Measurements from ENCODE around the gene GPR183.

The GPR183 gene

DNA sequence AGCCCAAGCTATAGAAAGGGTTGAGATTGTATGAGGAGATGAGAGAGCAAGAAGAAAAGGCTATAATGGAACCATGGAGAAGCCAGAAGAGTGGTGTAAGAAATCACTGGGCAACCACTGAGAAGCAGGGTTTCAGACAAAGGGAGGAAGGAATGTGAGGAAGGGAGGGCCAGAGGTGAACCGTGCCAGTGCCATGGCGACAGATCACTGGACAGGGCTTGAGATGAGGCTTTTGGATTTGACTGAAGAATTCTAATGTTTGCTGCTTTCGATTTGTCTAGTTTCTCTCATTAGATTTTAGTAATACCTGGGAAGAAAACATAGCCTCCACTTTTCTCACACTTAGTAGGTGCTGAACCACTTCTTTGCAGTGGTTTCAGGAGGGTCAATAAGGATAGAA is 6.3 kb upstream of the GPR183 start:
- DNase-seq (ENCODE audit: extremely low read depth in 1 of 2, low read depth in 1 of 2), result no peak

DNA sequence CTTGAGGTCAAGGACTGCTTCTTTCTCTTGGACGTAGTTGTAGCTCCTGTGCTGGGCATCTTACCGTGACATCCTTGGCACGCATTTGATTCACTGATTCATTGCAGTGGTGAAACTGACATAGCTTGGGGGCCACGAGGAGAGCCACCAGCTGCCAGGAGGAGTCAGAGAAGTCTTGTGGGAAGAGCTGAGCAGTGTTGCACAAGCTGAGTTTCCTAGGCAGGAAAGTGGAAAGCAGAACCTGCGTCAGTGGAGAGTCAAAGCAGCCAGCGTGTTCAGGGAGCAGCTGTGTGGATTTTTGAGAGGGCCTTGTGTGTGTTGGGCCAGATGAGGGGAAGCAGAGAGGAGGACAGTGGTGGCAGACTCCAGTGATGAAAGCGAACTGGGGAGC is 5.3 kb upstream of the GPR183 start:
- DNase-seq (ENCODE audit: extremely low read depth in 1 of 2, low read depth in 1 of 2), result peak in 1 of 2 donors; percentile 47

DNA sequence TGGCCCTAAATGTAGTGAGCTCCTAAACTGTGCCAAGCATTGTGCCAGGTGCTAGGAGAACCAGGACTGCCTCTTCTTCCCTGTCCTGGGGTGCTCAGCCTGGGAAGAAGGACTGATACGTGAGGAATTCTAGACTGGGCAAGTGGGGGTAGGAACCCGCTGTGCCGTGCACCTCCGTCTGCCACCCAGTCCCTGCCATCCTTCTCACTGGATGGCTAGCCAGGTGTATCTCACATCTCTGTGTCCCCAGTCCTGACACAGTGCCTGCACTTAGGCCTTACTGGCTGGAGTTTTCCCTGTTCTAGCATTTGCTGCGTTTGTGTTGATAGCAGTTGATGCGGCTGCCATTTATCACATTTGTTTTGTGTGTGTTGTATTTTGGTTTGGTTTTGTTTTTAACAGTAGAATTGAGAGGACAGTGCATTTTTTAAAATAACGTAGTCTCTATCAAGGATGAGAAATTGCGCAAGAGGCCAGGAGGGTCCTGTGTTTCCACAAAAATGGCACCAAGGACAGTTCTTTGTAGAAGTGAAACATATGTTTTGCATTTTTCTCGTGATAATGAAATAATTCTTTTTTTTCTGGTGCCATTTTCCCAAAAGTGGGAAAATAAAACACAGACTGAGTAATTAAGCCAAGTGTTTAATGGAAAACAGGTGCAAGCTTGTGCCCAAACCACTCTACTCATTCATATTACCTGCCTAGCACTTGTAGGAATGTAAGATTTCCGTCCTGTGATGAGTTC is 4.7 kb upstream of the GPR183 start:
- no peak for DNase-seq (ENCODE audit: extremely low read depth in 1 of 2, low read depth in 1 of 2)

DNA sequence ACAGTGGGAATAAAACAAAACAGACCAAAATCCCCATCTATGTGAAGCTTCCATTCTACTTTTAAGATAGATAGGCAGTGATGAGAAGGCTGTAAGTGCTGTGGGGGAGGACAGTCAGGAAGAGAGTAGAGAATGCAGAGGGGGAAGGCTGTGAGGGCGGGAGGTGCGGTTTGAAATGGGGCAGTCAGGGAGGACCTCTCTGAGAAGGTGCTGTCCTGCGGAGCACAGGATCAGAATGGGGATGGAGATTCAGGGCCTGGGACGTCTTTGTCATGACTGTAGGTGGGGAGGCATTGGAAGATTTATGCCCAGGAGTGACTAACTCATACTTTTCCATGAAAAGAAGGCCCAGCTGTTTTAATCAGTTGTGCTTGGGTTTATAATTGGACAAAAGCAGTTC is 3.9 kb upstream of the GPR183 start:
- DNase-seq (ENCODE audit: extremely low read depth in 1 of 2, low read depth in 1 of 2), result no peak

DNA sequence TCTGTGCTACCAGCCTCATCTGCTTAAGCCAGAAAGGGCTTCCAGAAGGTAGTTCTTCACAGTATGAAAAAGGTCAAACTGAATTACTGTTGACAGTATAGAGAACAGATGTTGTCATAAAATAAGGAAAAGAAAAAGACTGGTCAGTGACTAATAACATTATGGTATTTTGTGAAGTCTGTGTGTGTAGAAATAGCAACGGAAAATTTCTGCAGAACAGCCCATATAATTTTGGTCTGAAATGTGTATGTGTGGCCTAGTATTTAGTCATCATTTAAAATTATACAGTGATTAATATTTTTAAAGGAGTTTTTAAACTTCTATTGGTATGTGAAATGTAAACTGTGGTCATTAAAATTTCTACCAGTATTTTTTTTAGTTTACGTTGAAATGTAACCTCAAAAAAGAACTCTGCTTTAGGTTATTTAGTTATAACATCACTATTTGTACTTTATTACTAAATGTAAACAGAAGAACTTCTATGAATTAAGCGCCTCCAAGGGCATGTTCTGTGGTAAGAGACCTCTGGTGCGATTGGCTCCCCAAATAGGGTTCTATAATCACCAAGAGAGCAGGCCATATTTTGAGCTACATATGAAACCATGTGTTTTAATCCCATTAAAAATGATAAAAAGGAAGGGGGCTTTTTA is 3.3 kb upstream of the GPR183 start:
- no peak for DNase-seq (ENCODE audit: extremely low read depth in 1 of 2, low read depth in 1 of 2)

DNA sequence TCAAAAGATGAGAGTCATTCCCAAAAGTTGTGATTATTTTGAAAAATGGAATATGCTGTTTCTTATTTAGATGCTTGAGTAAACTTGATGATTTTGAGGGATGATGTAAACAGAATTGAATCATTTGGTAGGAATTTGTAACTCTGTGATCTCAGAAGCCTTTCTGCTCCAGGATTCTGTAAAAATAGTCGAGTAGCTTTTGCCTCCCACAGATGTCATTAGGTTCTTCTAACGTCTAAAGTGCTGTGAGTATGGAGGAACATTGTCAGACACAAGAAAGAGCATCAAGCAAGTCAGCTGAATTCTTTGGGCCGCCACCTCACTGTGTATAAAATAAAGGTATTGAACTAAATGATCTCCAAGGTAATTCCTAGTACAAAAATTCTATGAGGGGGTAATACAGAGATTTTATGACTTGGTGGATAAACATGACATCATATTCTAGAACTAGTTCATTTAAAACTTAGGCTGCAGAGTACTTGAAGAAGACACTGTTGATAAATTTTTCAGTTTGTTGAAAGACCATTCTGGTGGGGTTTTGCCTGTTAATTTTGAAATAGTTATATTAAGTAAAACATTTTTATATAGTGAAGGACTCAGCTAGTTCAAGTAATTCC is 1.4 kb upstream of the GPR183 start:
- DNase-seq (ENCODE audit: extremely low read depth in 1 of 2, low read depth in 1 of 2), result no peak

DNA sequence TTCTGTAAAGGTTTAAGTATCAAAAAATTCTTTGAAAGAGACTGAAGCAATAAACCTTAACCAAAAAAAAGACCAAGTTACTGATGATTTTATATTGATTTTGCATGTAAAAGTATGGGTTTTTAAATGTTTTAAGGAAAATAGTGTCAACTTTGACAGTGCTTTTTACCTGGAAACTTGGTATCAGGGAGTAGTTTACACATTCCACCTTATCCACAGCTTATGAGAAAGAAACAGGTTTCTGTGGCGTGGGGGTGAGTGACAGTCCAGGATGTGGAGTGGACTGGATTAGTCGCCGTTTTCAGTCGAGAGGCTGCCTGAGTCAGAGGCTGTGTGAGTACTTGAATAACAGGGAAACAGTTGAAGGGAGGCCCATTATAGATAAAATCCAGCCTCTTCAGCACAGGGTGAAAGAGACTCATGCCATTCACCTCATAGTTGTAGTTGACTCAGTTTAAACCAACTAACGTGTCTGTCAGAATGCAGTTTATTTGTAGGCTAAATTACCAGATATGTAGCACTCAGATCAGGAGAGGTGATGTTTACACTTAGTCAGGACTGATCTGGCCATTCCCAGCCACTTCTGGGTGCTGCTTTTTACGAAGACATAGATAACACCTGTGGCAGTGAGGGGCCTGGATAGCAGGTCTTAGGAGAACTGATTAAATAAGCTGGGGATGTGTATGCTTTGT is 595 bp upstream of the GPR183 start:
- DNase-seq (ENCODE audit: extremely low read depth in 1 of 2, low read depth in 1 of 2), result peak in 1 of 2 donors; percentile 90

DNA sequence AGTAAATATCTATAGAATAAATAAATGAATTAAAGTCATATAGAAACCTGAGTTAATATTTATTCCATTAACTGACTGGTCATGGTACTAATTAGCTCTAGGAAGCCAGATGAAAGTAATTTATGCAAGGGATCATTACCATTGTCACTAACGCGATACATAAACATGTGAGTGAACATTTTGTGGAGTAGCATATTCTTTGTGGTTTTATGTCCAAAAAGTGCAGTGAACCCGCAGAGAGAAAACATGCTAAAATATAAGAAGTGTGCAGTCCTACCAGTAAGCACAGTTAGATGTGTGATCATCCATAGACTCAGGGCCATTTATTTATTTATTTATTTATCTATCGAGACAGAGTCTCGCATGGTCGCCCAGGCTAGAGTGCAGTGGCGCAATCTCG is 1.6 kb downstream of the GPR183 start:
- no peak for DNase-seq (ENCODE audit: extremely low read depth in 1 of 2, low read depth in 1 of 2)

DNA sequence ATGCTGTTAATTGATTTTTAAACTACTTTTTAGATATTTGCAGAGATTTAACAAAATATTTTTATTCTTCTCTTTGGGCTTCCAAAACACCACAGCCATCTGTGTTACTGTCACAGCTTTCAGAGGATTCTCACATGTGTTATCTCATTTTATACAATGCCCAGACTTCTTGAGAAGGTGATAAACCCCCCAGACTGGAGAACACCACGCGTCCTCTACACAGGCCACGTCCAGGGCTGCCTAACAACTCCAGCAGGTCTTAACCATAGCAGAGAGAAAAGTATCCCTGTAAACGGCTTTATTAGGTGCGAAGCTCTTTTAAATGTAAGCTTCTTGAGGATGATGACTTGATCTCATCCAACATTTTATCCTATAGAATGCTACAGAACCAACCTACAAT is 2.0 kb downstream of the GPR183 start:
- DNase-seq (ENCODE audit: extremely low read depth in 1 of 2, low read depth in 1 of 2), result no peak

DNA sequence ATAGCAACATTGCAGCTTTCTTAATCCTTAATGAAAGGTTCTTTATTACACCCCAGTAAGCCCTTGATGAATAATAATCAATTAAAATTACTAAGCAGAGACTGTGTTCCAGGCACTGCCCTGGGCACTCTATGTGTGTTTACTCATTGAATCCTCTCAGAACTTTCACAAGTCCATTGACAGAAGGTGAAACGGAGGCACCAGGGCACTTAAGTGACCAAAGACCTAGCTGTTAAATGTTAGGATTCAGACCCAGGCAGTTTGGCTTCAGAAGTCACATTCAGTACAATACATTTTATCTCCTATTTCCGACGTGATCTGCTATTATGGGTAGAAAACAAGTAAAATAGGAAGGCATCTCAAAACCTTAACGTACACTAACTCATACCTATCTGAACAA is 2.7 kb downstream of the GPR183 start:
- DNase-seq (ENCODE audit: extremely low read depth in 1 of 2, low read depth in 1 of 2), result no peak

DNA sequence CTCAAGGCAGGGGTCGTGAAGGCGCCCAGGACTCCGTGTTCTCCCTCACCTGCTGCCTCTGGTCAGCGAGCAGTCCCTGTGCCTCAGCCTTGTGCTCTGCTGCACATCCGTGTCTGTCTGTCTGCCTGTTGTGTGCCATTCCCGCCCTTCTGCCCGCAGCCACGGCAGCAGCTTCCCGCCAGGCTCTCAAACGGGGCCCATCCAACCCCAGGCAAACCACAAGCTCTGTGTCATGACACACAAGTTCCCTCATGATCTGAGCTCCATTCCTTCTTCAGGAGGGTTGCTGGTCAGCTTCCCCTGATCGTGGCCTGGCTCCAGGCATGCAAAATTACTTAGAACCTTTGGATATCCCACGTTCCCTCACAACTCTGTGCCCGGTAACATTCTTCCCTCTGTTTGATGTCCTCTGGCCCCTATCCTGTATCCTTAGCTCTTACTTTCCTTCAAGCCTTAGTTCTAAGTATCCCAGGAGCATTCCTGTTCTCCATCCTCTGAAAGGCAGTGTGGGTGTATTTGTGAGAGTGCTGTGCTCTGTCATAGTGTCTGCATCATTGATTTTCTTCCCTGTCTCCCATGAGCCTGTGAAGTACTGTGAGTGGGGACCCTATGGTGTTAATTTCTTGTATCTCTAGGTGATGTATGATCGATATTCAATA is 3.2 kb downstream of the GPR183 start:
- DNase-seq (ENCODE audit: extremely low read depth in 1 of 2, low read depth in 1 of 2), result peak in 1 of 2 donors; percentile 48

DNA sequence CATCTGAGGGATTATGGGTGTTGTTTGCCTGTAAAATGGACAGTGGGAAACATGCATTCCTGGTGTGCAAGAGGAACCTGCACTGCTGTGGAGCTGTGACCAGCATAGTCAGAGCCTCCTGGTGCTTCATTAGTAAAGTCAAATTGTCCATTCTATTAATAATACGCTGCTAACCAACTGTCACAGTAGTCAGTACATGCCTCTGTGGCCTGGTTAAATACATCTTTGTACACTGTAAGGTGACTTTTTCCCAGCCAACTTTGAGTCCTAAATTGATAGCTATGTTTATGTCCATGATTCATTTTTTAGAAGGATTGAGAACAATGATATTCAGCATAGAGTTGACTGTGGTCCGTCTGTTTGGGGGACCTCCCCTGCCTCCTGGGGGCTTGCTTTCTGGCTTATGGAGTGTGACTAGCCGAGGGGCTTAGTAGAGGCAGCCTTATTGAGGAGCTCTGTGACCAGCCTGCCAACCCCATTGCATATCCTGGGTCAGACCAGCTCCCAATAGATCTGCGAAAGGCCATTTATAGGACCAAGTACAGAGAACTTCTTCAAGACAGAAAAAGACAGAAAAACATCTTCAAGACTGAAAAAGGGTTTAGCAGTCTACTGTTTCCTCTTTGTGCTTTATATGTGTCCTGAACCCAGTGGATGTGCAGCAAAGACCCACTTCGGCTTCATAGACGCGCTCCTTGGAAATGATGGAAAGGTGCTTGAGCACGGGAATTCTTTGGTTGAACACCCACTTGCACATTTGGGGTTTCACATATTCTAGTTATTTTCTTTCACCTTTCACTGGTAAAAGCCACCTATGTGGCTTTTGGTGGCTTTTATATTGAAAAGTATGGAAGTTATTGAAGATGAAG is 4.3 kb downstream of the GPR183 start:
- DNase-seq (ENCODE audit: extremely low read depth in 1 of 2, low read depth in 1 of 2), result no peak

DNA sequence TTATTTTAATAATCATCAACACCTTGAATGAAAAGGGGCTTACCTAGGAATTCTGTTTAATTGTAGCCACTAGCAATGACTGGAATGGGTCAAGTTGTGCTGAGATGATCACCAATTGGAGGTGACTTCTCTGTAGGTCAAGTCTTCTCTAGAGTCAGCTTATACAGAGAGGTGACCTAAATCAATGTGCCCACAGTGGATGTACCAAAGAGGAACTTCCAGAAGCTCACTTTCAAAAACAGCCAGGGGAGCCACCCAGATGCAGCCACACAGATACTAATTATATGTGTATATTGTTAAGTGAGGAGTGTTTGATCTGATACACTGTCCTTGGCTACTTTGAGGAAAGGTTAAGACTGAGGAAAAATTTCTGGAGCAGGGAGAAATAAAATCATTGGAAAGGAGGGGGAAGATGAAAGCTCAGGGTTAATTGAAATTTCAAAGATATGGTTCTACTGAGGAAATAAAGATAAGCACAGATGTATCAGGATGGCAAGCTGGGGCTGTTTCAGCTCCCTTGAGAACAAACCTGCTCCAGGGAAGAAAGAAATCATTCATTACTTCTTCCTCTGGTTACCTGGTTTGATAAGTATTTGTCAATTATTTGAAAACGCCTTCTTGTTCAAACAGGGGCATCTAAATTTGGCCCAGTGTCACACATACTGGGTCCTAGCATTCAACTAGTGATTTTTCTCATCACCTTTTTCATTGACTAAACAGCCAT is 5.1 kb downstream of the GPR183 start:
- no peak for DNase-seq (ENCODE audit: extremely low read depth in 1 of 2, low read depth in 1 of 2)

DNA sequence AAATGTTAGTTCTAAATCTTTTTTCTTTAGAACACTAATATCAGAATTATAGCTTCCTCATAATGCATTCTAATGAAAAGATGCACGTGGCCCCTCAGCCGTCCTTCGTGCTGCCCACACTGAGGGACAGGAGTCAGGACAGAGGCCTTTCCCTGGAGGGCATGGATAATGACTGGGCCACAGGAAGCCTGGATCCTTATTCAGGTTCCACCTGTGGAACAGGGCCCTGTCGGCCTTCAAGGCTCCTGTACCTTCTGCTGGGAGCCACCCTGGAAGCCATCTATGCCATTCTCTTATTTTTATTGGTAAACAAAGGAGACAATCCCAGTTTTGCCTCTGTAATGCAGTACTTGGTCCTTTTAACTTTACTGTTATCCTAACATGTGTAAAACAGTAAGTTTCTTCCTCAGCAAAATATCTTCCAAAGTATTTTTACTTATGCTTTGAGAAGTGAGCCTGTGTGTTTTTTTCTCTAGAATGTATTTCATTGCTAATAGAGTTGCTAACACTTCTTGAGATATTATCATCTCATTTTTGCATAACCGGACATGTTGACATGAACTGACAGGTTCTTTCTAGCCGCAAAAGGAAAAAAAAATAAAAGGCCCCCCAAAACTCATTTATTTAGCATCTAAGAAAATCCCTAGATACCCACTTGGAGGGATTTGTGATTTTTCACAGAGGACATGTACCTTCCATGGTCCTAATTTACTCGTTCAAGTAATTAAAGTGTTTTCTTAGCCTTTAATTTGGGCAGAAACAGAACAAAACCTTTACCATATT is 6.0 kb downstream of the GPR183 start:
- DNase-seq (ENCODE audit: extremely low read depth in 1 of 2, low read depth in 1 of 2), result no peak

DNA sequence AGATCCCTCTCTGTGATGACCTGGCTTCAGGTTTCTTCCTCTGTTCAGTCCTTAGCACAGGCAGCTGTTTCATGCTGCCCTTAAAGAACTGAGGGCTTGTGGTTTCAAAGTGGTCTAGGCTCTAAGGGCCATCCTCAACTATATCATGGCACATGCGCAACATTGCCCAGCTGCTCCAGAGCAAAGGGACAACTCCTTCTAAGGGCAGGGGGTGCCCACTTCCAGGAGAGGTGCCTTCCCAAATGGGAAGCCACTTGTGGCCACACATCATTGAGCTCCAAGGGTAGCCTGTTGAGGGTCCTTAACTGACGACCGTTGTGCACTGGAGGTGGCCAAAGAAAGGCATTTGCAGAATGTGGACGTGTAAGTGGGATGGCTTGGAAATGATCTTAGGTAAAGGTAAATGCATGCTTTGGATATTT is 7.3 kb downstream of the GPR183 start:
- no peak for DNase-seq (ENCODE audit: extremely low read depth in 1 of 2, low read depth in 1 of 2)

DNA sequence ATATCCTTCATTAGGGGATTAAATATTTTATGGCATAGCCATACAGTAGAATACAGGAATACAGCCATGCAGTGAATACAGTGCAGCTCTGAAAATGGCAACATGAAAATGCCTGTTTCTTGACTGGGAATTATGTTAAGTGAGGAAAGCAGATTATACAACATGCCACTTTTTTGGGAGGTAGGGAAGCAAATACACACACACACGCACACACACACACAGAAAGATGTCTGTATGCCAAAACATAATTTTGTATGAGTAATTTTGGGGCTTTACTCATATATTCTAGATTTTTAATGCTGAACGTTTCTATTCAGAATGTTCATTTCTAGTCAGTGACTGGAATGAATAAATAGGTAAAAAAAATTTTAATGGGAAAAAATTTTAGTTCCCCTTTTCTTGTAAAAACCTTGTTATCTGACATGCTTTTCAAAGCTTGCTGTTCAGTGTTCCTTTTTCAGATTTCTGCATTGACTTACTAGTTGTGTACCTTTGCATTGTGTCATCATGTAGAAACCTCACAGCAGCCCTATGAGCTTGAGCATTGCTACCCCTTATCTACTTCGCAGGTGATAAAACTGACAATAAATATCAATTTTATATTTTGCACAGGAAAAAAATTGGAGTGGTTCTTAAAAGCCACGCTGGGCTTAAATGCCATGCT is 7.8 kb downstream of the GPR183 start:
- no peak for DNase-seq (ENCODE audit: extremely low read depth in 1 of 2, low read depth in 1 of 2)

DNA sequence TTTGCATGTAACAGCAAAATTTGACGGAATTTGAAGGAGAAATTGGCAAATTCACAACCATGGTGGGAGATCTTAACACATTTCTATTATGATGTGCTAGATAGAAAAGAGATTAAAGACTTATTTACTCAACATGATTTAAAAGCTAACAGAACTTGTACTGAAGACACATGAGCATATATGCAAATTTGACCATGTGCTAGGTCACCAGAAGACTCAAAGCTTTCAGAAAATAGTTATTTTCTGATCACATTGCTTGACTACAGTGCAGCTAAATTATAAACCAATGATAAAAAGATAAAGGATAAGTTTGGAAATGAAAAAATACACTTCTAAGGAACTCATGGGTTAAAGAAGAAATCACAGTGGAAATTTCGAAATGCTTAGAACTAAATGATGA is 9.1 kb downstream of the GPR183 start:
- no peak for DNase-seq (ENCODE audit: extremely low read depth in 1 of 2, low read depth in 1 of 2)

DNA sequence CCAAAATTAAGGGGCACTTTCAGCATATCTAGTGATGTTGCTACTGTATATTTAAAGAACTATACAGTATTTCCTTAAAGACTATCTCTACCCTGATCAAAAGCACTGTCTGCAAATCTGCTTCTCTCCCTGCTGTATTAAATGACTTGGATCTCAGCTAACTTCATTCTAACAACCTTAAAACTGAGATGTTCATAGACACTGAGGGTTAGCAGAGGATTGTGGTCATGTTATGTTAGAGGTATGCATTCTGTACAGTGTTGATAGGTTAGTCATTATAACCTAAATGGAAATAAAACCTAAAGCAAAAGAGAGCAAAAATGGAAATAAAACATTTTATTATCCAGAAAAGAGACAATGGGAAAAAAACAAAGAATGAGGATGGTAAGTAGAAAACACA is 9.9 kb downstream of the GPR183 start:
- no peak for DNase-seq (ENCODE audit: extremely low read depth in 1 of 2, low read depth in 1 of 2)

All from stimulated activated CD8-positive, alpha-beta memory T cell treated with anti-CD3 and anti-CD28 coated beads, Interleukin-7, amount 100 ng/mL, for 48 hours (primary cell).